Activated CD8-positive, alpha-beta memory T cell treated with anti-CD3 and anti-CD28 coated beads for 48 hours (primary cell): ENCODE measurements around the gene CRIM1.
A peak's percentile ranks its signal among the peaks of the same experiment; 100 is the strongest.
"Not testable (repeated sequence)": the region's sequence is repeated elsewhere in the genome, so short reads cannot be mapped to it uniquely, and the experiment has no call there.

ENCODE experiments used
- DNase-seq, 3 experiments: peaks; one replicate each; pipeline ENCODE4 v3.0.0-alpha.2; 2020; ENCODE audit warnings: low read depth in 2 of 3, low spot score in 2 of 3

The CRIM1 gene

DNA sequence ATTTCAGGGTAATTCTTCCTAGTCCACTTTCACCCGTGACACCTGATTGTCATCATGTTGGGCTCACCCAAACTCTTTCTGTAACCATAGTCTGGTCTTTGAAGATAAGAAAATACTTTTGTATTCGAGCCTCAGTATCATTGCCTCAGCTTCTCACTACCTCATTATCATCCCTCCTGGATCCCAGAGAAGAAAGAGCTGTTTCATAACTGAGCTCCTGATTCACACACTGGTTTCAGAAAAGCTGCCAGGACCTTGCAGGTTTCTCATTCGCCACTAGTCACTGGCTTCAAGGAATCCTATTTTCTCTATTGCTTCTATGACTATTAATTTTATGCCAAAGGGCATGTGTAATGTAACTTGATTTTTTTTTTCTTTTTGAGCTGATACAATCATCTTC lies 2.9 kb upstream of the CRIM1 start:
- DNase-seq, result no peak

DNA sequence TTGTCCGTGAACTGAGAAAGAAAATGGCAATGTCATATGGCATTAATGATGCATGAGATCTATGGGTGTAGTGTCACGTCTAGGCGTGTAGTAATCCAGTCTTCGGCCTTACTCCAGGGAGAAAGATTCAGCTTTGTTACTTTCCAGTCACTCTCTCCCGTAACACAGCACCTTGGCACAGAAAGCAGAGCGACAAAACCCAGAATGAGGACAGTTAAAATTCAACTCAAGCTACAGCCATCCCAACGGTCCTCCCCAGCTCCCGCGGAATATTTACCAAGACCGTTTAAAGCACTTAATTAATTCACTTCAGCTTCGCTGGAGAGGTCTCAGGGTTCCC lies 797 bp upstream of the CRIM1 start:
- no peak for DNase-seq

DNA sequence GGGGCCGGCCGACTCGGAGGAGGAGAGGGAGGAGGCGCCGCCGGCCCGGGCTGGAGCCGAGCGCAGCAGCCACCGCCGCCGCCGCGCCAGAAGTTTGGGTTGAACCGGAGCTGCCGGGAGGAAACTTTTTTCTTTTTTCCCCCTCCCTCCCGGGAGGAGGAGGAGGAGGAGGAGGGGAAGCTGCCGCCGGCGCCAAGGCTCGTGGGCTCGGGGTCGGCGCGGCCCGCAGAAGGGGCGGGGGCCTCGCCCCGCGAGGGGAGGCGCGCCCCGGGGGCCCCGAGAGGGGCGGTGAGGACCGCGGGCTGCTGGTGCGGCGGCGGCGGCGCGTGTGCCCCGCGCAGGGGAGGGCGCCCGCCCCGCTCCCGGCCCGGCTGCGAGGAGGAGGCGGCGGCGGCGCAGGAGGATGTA lies 316 bp downstream of the CRIM1 start:
- peak in 1 of 3 experiments; percentile 22 for DNase-seq

DNA sequence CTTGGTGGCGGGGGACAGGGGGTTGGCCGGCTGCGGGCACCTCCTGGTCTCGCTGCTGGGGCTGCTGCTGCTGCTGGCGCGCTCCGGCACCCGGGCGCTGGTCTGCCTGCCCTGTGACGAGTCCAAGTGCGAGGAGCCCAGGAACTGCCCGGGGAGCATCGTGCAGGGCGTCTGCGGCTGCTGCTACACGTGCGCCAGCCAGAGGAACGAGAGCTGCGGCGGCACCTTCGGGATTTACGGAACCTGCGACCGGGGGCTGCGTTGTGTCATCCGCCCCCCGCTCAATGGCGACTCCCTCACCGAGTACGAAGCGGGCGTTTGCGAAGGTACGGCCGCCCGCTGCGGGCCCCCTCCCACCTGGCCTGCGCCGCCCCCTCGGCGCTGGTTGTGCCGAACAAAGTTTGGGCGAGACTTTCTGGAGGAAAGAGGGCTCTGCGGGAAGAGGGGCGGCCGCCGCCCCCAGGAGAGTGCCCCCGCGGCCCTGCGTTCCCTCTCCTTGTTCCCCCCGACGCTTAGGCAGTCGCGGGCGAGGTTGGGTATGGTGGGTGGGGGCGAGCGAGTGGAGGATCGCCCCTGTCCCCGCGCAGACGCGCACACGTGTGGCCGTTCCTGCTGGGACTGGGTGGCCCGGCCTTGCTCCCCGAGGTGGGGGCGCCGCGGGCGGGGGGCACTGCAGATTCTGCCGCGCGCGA lies 866 bp downstream of the CRIM1 start:
- DNase-seq, result peak in 1 of 3 experiments; percentile 23

DNA sequence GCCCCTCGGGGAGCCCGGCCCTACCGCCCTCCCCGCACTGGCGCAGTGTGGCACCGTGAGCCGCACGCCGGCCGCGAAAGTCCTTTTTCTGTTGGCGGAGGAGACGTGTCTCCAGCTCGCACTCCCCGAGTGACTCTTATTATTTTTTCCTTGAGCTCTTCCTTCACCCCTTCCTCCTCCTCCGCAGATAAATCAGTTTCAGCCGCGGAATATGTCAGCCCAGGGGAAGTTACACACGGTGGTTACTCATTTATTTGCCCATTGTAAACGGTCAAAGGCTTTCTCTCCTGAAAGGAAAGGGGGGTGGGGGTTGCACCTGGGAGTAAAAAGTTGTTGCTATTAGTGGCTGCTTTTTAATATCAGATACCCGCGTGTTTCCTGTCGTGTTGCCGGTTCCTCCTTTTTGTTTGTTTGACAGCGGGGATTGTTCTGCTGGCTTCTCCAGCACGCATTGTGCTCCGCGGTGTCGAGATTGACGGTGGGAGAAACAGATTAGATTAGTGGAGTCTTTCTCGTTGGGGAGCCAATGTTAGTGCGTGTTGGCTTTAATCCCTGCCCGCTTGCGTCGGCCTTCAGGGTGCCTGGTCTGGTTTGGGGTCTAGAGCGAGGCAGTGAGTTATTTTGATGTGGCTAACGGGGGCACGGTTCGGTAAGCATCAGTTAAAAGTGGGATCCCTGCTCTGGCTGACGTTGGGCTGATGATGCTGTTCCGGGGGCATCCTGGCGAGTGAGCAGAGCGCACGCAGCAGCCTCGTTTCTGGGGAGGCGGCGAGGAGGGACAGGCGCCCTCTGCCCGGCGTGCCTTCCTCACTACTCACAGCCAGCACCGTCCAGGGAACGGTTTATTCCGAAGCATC lies 1.6 kb downstream of the CRIM1 start:
- peak in 1 of 3 experiments; percentile 10 for DNase-seq

DNA sequence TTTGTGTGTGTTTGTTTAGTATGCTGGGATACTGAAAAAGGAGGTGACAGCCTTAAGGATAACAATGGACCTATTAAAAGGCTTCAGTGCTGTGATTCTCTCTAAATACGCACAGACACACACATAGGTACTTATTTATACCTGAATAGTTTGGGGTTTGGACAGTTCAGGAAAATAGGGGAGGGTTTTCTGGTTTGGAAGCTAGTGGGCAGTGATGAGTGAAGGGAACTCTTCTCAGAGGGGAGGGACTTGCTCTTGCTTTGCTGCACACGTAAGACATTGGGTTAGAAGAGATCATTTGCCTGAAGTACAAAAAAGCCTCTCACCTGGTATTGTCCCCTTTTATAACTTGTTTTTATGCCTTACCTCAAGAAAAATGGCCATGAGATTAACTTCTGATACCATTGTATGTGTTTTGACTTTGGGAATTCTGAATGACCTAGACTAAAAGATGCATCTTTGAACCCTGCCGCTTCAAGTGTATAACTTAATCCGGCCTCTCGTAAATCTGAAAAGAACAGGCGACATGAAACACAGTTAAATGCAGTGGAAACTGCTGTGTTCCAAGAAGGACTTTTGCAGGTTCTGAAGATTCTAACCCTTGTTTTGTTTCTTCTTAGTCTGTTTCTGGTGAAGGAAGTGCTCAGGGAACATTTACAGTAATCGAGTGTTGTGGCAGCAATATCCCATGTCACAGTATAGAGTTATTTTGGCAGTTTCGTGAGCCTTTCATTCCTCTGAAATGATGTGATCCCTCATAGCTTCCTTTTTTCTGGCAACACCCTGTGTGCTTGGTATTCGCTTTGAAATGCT lies 2.5 kb downstream of the CRIM1 start:
- DNase-seq, result no peak

DNA sequence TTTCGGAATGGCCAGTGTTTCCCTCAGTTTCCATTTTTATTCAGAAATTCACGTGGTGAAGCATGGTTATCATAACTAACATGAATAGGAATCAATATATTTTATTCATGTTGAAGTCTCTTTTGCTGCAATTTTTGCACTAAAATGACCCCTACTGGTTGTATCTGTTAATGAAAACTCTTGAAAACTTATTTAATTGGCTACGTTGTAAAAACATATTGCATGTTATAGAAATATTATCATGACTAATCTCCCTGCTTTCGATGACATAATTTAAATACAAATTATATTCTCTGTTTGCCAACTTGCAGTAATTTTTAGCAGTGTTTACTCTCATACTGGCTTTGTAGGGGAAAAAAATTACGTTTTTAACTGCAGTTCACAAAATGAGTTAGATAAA lies 3.5 kb downstream of the CRIM1 start:
- no peak for DNase-seq

DNA sequence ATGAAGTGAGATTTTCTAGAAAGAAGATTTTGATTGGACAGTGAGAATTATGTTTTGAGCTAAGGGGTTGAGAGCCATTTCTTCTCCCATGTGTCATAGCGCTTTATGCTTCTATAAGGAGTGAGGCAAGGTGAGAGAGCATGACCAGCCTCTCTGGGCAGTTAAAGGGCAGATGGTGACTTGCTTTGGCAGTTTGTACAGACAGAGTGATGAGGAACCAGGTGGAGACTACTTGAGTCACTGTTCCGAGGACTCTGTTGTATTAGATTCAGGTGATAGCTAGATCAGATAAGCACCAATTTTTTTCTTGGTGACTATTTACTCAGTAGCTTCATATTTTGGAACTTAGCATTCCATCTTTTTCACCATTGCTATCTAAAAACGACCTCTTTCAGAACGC lies 4.5 kb downstream of the CRIM1 start:
- no peak for DNase-seq

DNA sequence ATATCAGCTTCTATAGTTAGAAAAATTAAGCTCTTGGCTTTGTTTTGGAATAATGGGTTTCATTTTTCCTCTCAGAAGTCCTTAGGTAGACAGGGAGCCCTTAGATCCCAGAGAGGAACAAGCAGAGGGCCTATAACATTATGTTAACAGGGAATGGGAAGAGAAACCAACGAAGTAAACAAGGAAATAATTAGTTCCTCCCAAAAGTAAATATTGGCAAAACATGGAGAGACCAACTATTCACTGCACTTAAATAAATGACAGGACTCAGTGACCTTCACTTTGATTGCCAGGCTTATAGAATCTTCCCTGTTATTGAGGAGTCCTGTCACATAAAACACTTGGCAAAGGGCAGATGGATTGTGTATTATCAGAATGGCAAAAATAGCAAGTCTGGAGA lies 5.3 kb downstream of the CRIM1 start:
- no peak for DNase-seq

DNA sequence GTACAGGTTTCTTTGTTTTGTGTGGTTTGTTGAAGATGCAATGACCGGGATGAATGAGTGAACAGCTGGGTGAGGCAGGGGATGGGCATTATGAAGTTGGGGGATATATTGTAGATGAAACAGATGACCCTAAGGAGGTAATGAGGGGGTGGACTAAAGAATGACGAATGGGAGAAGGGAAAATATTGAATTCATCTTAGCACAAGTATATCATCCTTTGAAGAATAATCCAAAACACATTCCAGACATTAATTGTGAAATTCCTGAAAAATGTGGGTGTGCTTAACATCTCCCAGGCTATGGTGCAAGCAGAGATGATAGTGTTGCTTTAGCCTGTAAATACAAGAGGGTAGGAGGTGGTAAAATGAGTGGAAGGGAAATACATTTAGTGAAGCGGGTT lies 5.8 kb downstream of the CRIM1 start:
- no peak for DNase-seq

DNA sequence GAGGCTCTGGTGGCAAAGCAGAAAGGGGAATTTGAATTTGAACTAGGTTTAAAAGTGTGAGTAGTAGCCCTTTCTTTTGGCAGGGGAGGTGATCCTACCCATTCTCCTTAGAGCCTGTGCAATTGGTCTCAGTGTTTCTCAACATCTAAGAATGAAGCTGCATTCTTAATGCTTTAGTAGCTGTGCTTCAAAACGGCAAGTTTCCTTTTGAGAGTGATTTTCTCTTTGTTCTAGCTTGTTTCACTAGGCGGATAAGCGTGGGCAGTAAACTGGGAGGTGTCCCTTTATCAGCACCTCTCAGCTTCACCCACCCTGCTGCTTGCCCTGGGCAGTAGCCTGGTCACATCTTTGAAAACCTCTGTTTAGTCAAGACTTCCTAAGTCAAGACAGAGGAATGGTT lies 6.7 kb downstream of the CRIM1 start:
- no peak for DNase-seq

DNA sequence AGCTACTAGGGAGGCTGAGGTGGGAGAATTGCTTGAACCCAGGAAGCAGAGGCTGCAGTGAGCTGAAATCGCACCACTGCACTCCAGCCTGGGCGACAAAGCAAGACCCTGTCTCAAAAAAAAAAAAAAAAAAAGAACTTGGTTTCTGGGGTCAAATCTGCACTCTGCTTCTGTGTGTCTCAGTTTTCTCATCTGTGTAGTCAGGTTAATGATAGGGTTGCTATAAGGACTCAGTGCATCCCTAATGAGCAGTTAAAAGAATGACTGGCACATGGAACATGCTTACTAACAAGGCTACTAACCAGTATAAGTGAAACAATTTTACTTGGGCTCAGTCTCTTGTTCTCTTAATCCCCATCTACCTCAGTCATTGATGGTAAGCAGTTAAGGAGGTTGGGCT lies 7.5 kb downstream of the CRIM1 start:
- not testable (repeated sequence) for DNase-seq

DNA sequence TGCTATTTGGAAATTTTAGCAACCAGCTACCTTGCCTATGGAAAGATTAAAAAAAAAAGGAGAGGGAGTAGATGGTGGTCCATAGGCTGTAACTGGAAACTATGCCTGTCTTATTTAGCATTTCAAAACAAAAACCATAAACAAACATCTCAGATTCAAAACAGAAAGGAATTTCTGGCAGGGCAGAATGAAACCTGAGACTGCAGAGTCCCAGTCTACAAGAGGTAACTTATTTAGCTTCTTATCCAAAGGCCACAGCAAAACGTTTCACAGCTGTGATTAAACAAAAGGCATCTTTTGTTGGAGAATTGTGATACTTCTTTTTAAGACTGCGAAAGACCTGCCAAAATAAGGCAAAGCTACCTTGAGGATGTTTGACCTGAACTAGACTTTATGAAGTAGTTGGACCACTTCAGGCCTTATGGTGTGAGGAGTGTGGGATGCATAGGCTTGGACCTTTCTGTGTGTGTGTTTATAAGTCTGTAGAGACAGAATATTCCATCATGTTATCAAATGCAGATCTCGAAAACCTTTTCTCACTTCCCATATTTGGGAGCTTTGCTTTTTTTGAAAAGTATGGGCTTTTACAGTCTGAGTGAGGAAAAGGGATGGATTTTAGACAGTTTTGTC lies 11.0 kb downstream of the CRIM1 start:
- no peak for DNase-seq

DNA sequence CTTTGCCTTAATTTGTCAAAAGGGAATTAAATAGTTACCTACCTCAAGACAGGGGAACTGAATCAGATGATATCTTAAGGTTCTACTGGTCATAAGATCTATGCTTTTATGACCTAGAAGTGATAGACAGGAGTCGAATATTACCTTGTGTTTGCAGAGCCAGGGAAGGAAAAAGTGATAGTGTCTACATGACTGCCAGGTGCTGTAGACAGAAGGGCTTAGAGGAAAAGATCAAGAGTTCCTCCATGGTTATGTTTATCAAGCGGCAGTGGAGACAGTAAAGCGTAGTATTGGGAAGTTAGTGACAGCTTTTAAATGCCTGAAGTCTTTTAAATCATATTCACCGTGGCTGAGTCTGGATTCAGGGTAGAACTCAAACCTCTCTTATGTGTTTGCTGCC lies 11.9 kb downstream of the CRIM1 start:
- DNase-seq, result no peak

DNA sequence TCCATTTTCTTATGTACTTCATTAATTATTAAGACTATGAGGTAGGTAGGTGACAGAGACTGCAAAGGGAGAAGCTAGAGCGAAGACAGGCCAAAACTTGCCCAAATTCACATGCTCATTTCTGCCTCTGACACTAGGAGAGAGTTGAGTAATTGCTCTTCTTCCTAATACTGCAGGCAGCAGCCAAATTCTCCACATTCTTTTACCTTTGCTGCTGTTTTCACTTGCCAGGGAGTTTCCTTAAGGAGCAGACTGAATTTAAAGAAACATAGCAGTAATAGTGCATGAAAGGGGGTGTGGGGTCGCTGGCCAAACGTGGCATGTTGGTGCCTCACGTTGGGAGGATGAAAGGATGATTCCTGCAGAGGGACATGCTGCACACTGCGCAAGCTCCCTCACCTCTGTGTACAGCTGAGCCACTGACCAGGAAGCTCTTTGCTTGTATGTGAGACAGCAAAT lies 12.3 kb downstream of the CRIM1 start:
- DNase-seq, result no peak

DNA sequence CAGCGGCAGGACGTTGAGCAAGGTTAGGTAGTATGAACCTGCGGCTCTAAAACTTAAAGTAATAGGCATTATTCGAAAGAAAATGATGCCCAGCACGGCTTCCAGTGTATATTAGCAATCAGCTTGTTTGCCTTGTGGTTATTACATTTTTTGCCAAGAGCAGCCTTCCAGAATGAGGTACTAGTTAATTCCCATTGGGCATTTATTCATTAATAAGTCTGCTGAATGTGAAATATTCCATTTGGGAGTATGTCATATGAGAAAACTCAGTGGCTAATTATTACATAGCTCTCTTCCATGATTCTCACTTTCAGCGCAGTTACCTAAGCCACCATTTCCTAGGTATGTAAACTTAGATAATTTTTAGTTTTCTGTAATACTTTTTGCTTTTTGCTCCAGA lies 12.9 kb downstream of the CRIM1 start:
- no peak for DNase-seq

DNA sequence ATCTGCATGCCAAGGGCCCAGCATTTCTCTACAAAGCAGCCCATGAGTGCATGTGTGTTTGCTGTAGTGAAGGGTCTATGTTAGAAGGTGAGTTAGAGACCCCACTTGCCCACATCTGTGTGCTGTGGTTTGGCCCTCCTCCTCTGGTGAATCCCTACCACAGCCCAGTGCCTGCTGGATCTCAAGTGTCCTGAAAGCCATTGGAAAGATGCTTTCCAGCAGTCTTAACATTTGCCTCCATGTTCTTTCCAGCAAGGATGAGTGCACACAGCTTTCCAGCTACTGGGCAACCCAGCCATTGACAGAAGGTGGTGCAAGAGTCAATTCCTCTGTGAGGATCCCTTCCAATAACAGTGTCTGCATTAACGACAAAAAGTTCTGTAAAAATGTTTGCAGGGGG lies 13.6 kb downstream of the CRIM1 start:
- DNase-seq, result no peak

DNA sequence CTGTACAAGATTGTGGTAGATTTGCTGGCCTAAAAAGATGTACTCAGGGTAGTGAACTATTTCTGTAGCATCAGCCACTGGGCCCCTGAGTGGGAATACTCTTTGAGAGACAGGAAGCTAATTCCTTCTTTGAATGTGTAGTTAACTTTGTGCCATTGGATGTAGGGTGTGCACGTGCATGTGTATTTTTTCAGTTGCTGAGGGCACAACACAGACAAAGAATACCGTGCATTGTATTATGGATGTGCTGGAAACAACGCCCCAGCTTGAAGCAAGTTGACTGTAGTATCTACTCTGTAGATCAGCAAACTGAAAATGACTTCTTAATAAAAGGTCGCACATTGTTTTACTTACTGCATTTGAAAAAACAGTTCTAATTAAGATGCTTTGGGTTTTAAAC lies 14.1 kb downstream of the CRIM1 start:
- no peak for DNase-seq

DNA sequence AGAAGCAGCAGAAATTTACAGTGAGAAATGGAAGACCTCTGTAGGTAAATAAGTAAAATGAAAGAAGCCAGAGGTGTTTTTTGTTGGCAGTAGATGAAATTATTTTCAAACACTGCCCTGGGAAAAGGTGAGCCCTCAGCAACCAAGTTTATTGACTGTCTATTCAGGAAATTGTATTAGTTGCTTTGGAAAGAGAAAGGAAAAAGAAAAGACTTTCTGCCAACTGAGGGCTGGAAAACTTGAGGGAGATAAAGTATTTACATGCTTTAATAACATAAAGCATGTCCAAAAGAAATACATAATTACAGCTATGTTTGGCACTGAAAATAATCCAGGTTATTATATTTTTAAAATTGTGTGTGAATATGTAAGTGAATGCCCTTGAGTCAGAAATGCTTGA lies 14.7 kb downstream of the CRIM1 start:
- no peak for DNase-seq

DNA sequence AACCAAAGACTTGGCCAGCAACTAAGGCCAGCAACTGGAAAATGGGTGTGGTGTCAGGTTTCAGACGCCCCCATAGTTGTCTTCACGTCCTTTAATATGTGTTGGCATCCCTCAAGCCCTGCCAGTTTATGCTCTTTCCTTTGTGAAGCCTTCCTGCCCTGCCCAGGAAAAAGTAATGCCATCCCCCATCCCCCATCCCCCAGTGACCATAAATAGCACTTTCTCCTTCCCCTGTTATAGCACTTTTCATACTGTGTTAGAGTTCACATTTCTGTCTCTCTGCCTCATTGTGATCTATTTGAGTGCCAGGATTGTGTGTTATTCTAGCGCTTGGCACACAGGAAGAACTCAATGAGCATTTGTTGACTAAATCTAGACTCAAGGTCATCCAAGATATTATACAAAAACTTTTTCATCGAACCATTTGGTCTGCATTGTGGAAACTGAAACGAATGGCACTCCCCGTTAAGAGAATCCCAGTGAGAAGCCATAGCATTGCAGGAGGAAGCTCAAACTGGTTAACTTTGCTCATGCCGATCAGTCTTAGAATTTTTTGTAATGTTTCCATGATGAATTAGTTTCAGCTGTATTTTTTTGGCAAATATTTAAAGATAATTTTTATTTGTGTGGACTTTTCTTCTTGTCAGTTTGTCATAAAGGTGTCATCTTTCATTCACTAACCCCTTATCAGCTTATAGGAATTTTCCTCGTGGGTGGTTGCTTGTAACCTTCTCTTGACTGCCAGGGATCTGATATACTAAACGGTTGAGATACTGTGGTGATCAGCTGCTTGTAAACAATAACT lies 15.7 kb downstream of the CRIM1 start:
- DNase-seq, result no peak
